VCaP (cell line): ENCODE results near the gene CDC7.
"Not testable (repeated sequence)": the region's sequence is repeated elsewhere in the genome, so short reads cannot be mapped to it uniquely, and the experiment has no call there.

Experiments used
- H3K27ac ChIP-seq: fragments of 450-650 bp; 2 replicates; pipeline ENCODE4 v1.5.1; 2017
- TF ChIP-seq, protein P1 (sequence below): fragments of 450-650 bp; conservative IDR thresholded peaks from 2 replicates; pipeline ENCODE4 v1.5.1; 2017; ENCODE audit warnings: mild to moderate bottlenecking, moderate library complexity

The CDC7 gene

DNA sequence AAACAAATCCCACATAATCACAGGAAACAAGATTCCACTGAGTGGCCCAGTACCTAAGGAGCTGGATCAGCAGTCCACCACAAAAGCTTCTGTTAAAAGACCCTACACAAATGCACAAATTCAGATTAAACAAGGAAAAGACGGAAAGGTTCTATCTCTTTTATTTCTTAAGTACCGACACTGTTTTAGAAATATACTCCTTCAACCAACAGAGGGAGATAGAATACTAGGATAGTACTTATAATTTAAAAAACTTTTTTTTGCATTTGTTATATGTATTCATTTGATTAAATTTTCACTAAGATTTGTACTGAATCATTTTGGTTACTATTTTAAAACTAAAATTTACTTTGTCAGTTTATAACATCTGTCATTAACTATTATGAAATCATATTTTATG is 12.5 kb downstream of the CDC7 start:
- TF ChIP-seq, protein P1, sequence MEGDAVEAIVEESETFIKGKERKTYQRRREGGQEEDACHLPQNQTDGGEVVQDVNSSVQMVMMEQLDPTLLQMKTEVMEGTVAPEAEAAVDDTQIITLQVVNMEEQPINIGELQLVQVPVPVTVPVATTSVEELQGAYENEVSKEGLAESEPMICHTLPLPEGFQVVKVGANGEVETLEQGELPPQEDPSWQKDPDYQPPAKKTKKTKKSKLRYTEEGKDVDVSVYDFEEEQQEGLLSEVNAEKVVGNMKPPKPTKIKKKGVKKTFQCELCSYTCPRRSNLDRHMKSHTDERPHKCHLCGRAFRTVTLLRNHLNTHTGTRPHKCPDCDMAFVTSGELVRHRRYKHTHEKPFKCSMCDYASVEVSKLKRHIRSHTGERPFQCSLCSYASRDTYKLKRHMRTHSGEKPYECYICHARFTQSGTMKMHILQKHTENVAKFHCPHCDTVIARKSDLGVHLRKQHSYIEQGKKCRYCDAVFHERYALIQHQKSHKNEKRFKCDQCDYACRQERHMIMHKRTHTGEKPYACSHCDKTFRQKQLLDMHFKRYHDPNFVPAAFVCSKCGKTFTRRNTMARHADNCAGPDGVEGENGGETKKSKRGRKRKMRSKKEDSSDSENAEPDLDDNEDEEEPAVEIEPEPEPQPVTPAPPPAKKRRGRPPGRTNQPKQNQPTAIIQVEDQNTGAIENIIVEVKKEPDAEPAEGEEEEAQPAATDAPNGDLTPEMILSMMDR, result peak; percentile 72
- H3K27ac ChIP-seq, result no peak overlapping the region

DNA sequence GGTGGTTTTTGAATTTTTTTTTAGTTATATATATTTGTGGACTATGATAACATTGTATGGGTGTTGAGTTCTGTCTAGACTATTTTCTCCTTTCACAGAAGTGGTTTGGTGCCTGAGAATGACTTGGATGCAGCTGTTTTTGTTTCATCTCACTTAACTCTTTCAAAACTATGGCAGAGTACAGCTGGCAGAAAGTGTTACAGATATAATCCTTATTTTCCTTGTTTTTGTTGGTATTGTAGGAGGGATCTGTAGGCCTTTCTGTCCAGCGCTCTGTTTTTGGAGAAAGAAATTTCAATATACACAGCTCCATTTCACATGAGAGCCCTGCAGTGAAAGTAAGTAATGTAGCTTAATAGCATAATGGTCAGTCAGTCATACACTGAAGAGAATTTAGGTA is 13.1 kb downstream of the CDC7 start:
- TF ChIP-seq, protein P1, result no peak

DNA sequence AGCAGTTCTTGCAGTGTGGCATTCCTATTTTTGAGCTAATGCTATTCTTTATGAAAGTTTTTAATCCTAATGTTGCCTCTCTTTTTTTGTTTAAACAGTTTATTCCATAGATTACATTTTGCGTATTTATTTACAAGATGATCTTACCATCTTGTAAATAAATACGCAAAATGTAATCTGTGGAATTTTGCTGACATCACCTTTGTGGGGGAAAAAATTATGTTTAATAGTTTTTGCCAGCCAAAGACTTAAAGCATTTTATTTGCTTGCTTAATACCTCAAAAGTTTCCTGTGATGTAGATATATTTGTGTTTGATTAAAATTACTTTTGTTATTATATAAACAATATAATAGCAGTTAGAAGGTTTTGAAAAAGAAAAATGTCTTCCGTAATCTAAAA is 15.3 kb downstream of the CDC7 start:
- no peak overlapping the region for H3K27ac ChIP-seq
- TF ChIP-seq, protein P1, result no peak

More for the DNA sequence above, 13.1 kb downstream of the CDC7 start:
- no peak overlapping the region for H3K27ac ChIP-seq

DNA sequence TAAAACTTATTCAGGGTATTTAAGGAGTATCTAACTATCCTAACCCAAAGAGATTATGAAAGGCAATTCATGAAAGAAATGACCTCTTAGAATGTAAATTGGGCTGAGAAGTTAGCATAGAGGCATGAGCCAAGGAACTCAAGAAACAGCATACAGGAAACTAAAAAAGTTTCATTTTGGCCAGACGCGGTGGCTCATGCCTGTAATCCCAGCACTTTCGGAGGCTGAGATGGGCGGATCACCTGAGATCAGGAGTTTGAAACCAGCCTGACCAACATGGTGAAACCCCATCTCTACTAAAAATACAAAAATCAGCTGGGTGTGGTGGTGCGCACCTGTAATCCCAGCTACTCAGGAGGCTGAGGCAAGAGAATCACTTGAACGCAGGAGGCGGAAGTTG is 16.0 kb downstream of the CDC7 start:
- H3K27ac ChIP-seq, result not testable (repeated sequence)

DNA sequence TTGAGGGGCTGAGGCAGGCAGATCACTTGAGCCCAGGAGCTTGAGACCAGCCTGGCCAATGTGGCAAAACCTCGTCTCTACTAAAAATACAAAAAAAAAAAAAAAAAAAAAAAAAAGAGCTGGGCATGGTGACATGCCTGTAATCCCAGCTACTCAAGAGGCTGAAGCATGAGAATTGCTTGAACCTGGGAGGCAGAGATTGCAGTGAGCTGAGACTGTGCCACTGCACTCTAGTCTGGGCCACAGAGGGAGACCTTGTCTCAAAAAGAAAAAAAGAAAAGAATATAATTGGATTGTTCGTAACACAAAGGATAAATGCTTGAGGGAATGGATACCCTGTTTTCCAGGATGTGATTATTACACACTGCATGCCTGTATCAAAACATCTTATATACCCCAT is 18.5 kb downstream of the CDC7 start:
- TF ChIP-seq, protein P1, result peak; percentile 19; the same call in 1 of the 2 replicates
- H3K27ac ChIP-seq, result not testable (repeated sequence)

DNA sequence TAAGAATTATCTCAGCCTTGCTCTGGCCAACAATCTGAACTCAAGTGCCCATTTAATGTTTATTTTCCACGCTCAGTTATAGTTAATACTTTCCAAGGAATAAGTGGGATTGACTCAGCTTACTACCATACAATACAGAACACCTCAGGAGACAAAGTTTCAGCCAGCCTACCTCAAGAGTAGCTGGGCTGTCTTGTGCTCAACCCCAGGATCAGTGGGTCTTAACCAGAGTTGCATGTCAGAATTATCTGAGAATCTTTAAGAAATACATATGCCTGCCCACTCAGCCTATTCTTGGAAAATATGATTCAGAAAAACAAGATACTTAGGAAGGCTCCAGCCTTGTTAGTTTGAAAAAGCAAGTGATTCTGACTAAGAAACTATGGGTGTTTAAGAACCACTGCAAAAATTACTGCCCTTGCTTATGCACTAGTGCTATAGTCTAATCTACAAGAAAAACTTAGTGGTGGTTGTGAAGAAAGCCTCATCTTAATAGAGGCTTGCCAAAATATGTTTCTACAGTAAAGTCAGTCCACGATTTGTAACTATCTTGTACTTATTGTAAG is 20.4 kb downstream of the CDC7 start:
- TF ChIP-seq, protein P1, result no peak
- no peak overlapping the region for H3K27ac ChIP-seq

DNA sequence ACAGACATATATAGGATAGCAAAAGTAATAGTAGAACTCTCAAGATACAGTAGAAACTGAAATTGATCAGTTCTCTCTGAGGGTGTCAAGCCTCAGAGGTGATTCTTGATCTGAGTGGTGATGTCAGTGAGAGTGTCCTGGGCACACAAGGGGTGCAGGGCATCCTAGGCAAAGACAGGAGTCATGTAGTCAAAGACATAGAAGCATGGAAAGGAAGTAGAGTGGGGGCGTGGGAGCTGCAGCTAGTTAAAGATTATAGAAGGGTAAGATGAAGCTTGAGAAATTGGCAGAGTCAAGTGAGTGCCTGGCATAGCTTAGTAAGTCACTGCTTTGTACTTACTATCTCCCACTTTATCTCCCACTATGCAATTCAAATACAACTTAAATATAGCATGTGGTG is 22.8 kb downstream of the CDC7 start:
- TF ChIP-seq, protein P1, result no peak
- H3K27ac ChIP-seq, result no peak overlapping the region

DNA sequence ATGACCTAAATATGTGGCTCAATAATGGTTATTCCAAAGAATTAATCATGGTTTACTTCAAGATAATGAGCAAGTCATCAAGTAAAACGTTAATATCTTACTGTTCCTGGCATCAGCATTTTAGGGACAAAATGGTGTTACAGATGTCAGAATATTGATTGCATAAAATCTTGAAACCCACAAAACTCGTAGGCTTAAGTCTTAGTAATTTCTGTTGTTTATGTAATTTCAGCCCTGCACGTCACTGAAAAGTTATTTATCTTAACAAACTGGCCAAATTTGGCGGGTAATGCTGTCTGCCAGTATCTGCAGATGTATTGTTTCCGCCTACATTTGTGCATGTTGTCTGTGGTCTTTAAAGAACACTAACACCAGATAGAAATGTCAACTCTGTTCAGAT is 25.8 kb downstream of the CDC7 start:
- TF ChIP-seq, protein P1, result no peak
- no peak overlapping the region for H3K27ac ChIP-seq
